GM19468 (cell line): ENCODE data around the gene CAMSAP1.
"Not testable (repeated sequence)": the region's sequence is repeated elsewhere in the genome, so short reads cannot be mapped to it uniquely, and the experiment has no call there.

Experiments
- ATAC-seq: cut with Tn5 transposase; IDR thresholded peaks from one replicate; pipeline ENCODE4 v1.9.1; 2021; ENCODE audit warnings: mild to moderate bottlenecking, moderate library complexity, moderate number of reproducible peaks; ENCODE audit not compliant: unreplicated experiment; ENCODE audit errors: extremely low read depth

Gene CAMSAP1

GRCh38 chr9:135943604-135944003 lies 36.3 kb upstream of the CAMSAP1 start:
- ATAC-seq = not testable (repeated sequence)

GRCh38 chr9:135941288-135941995 lies 34.1 kb upstream of the CAMSAP1 start:
- ATAC-seq = no peak

GRCh38 chr9:135939351-135940265 lies 32.3 kb upstream of the CAMSAP1 start:
- ATAC-seq = no peak

GRCh38 chr9:135937521-135938489 lies 30.5 kb upstream of the CAMSAP1 start:
- ATAC-seq = no peak

- no peak for ATAC-seq
These were observed 25.8 kb upstream of the CAMSAP1 start for GRCh38 chr9:135933114-135933513.

GRCh38 chr9:135932656-135933055 lies 25.3 kb upstream of the CAMSAP1 start:
- no peak for ATAC-seq

- ATAC-seq = no peak
These were observed 24.0 kb upstream of the CAMSAP1 start for GRCh38 chr9:135931349-135931820.

- no peak for ATAC-seq
These were observed 23.4 kb upstream of the CAMSAP1 start for GRCh38 chr9:135930446-135931345.

- ATAC-seq = no peak
These were observed 22.5 kb upstream of the CAMSAP1 start for GRCh38 chr9:135929656-135930445.

GRCh38 chr9:135928731-135929655 lies 21.6 kb upstream of the CAMSAP1 start:
- no peak for ATAC-seq

GRCh38 chr9:135928074-135928730 lies 20.9 kb upstream of the CAMSAP1 start:
- ATAC-seq = no peak

GRCh38 chr9:135927195-135928013 lies 20.1 kb upstream of the CAMSAP1 start:
- no peak for ATAC-seq

- ATAC-seq = no peak
These were observed 19.3 kb upstream of the CAMSAP1 start for GRCh38 chr9:135926402-135927194.

- no peak for ATAC-seq
These were observed 18.3 kb upstream of the CAMSAP1 start for GRCh38 chr9:135925496-135926133.
